Activated B cell treated with CpG ODN at 0.5 μM for 24 hours (primary cell): ENCODE results near the gene PYGO2. TPM values are rescaled to one million over a fixed set of nuclear protein-coding genes. Genes with fewer than 3 reads are reported as not detected.

Experiments used
- ATAC-seq: fragments of 200-7000 bp; cut with Tn5 transposase; one replicate; pipeline ENCODE4 v1.10.0; 2021; ENCODE audit warnings: low read depth, mild to moderate bottlenecking, moderate library complexity
- CTCF ChIA-PET: fragments of 350-600 bp; sonication (Branson Sonifier 250); formaldehyde crosslinking; loops from one replicate; lab custom pipeline; 2021; ENCODE audit warnings: antibody characterized with exemption; lab: Charles Lee
- POLR2A ChIA-PET: fragments of 350-600 bp; sonication (Branson Sonifier 250); formaldehyde crosslinking; loops from one replicate; lab custom pipeline; 2021; ENCODE audit warnings: antibody characterized with exemption; lab: Charles Lee
- DNase-seq: peaks from one replicate; pipeline ENCODE4 v3.0.0; 2022
- H3K27ac Mint-ChIP-seq: one replicate; pipeline ENCODE4 v1.8.0; 2020; ENCODE audit warnings: mixed read lengths
- H3K27me3 Mint-ChIP-seq: one replicate; pipeline ENCODE4 v1.8.0; 2021; ENCODE audit warnings: mixed read lengths
- H3K36me3 Mint-ChIP-seq: one replicate; pipeline ENCODE4 v1.8.0; 2021; ENCODE audit warnings: low read depth, mixed read lengths
- H3K4me1 Mint-ChIP-seq: one replicate; pipeline ENCODE4 v1.8.0; 2021; ENCODE audit warnings: mixed read lengths
- H3K4me3 Mint-ChIP-seq: one replicate; pipeline ENCODE4 v1.8.0; 2020; ENCODE audit warnings: mild to moderate bottlenecking, mixed read lengths
- H3K9me3 Mint-ChIP-seq: one replicate; pipeline ENCODE4 v1.8.0; 2020; ENCODE audit warnings: mixed read lengths
- CTCF ChIP-seq: fragments of 200-600 bp; IDR thresholded peaks from one replicate; pipeline ENCODE4 v1.8.0; 2022; ENCODE audit warnings: antibody characterized with exemption, mild to moderate bottlenecking
- intact Hi-C: fragments of 100-400 bp; cut with micrococcal nuclease; formaldehyde crosslinking; loops from one replicate; pipeline ENCODE4 v1.15.1; 2024
- total RNA-seq: library from RNA; stranded (reverse); gene quantifications from 2 replicates; pipeline ENCODE4 v1.2.3, GENCODE V29; 2022

Gene PYGO2
- total RNA-seq, 1 donor from 2014 or later, result 38.1 TPM

GRCh38 chr1:155000411-155000725 is 38.8 kb upstream of the PYGO2 start:
- peak overlapping the region; percentile 86 for H3K27ac Mint-ChIP-seq
- no peaks in the 10 kb centered on the region for H3K27me3 Mint-ChIP-seq
- CTCF ChIA-PET, result interaction anchor here (1.6 to 3.2 kb wide), 7 partner anchors 16 to 48 kb away, joined by 3 to 35 read pairs (median 11); partner anchors contain the start of genes CKS1B, FLAD1 and PYGO2
- peaks cover 6% of the 10 kb centered on the region for H3K36me3 Mint-ChIP-seq
- no peak for ATAC-seq
- peaks cover 39% of the 10 kb centered on the region for H3K4me1 Mint-ChIP-seq
- POLR2A ChIA-PET, result interaction anchor here (1.0 to 7.2 kb wide), 11 partner anchors 12 to 173 kb away, joined by 3 to 68 read pairs (median 6); partner anchors contain the start of genes CKS1B, FLAD1, KRTCAP2 and PBXIP1
- intact Hi-C loops, result no loop called here
- no peak for TF ChIP-seq CTCF
- DNase-seq, result no peak
- no peaks in the 10 kb centered on the region for H3K9me3 Mint-ChIP-seq
- peak overlapping the region; percentile 94 for H3K4me3 Mint-ChIP-seq

- Mint-ChIP-seq H3K27me3 (no peaks in the 10 kb centered on the region), H3K4me3 (peak overlapping the region; percentile 94), H3K4me1 (peaks cover 33% of the 10 kb centered on the region), H3K36me3 (peaks cover 6% of the 10 kb centered on the region), H3K9me3 (no peaks in the 10 kb centered on the region), H3K27ac (peak overlapping the region; percentile 86)
- DNase-seq, result peak; percentile 41
- TF ChIP-seq CTCF, result no peak
- POLR2A ChIA-PET, result interaction anchor here (0.9 to 7.2 kb wide), 16 partner anchors 12 to 563 kb away, joined by 3 to 68 read pairs (median 4); partner anchors contain the start of genes ASH1L, CKS1B, FLAD1 and KRTCAP2
- intact Hi-C loops, result loop anchor here (1.0 kb wide), 2 partner anchors 38 to 62 kb away; partner anchors contain the start of gene PYGO2
- ATAC-seq, result no peak
- CTCF ChIA-PET, result interaction anchor here (0.9 to 3.2 kb wide), 16 partner anchors 11 to 332 kb away, joined by 3 to 35 read pairs (median 4); partner anchors contain the start of genes ADAM15, CKS1B, FLAD1 and PBXIP1
Measured at GRCh38 chr1:154999571-155000410, 38.2 kb upstream of the PYGO2 start.

DNA sequence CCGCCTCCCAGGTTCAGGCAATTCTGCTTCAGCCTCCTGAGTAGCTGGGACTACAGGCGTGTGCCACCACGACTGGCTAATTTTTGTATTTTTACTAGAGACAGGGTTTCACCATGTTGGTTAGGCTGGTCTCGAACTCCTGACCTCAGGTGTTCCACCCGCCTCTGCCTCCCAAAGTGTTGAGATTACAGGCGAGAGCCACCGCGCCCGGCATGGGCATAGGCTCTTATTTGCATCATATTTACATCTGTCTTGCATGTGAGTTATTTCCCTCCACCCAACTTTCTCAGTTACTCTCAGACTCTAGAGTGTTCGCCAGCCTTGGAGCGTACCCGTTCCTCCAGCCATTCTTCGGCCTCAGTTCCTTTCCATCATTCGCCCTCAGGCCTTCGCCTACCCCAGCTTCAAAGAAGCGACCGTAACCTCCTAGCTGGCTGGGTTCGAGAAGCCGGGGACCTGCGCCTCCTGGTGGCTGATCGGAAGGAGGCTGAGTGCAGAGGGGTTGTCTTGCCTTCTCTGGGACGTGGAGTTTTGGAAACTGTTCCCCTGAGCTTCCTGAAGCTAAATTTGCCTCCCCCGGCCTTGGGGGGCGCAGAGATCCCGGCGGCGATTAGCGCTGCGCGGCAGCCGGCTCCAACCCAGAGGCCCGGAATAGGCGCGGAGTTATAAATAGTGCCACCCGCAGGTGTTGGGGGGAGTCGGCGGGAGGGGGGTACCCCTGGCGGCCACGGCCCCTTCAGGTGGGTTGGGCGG is 37.4 kb upstream of the PYGO2 start:
- peak overlapping the region; percentile 87 for H3K27ac Mint-ChIP-seq
- POLR2A ChIA-PET, result interaction anchor here (0.9 to 7.2 kb wide), 12 partner anchors 13 to 564 kb away, joined by 3 to 68 read pairs (median 7); partner anchors contain the start of genes ASH1L, CKS1B, FLAD1 and PBXIP1
- peaks cover 6% of the 10 kb centered on the region for H3K36me3 Mint-ChIP-seq
- H3K4me3 Mint-ChIP-seq, result peak overlapping the region; percentile 81
- peak; percentile 50 for TF ChIP-seq CTCF
- DNase-seq (peak; percentile 51), ATAC-seq (no peak)
- no peaks in the 10 kb centered on the region for H3K27me3 Mint-ChIP-seq
- H3K4me1 Mint-ChIP-seq, result peaks cover 27% of the 10 kb centered on the region
- CTCF ChIA-PET, result interaction anchor here (0.9 to 3.2 kb wide), 17 partner anchors 11 to 331 kb away, joined by 3 to 35 read pairs (median 4); partner anchors contain the start of genes ADAM15, CKS1B, FLAD1 and PBXIP1
- intact Hi-C loops, result loop anchor here (1.0 kb wide), 2 partner anchors 38 to 62 kb away; partner anchors contain the start of gene PYGO2
- H3K9me3 Mint-ChIP-seq, result no peaks in the 10 kb centered on the region

DNA sequence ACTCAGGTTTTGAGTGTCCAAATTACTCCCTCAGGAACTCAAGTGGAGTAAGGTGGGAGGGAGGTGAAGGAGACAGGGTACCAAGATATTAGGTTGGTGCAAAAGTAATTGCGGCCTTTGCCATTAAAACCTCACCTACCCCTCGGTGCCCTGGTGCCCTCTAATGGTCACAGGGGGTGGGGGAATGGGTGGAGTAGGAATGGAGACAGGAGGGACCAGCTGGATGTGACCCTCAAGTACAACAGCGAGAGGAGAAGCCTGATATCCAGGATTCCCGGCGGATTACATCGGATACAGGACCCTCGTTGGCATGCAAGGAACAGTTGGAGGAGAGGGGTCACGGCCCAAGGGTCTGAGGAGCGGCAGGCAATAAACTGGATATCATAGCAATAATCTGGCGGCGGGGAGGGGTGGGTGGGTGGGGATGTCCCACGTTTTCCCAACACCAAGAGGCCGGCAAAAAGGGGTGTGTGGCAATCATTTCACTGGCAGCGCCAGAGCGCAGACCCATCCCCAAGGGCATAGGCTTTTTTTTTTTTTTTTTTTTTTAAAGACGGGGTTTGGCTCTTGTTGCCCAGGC is 36.7 kb upstream of the PYGO2 start:
- intact Hi-C loops, result no loop called here
- TF ChIP-seq CTCF, result no peak
- peak overlapping the region; percentile 58 for H3K4me3 Mint-ChIP-seq

More for the DNA sequence above, 36.7 kb upstream of the PYGO2 start:
- H3K27me3 Mint-ChIP-seq, result no peaks in the 10 kb centered on the region
- POLR2A ChIA-PET, result interaction anchor here (0.9 to 7.2 kb wide), 8 partner anchors 14 to 42 kb away, joined by 3 to 68 read pairs (median 18); partner anchors contain the start of genes CKS1B, FLAD1, PBXIP1 and PYGO2
- DNase-seq (no peak), ATAC-seq (no peak)
- peaks cover 6% of the 10 kb centered on the region for H3K36me3 Mint-ChIP-seq
- H3K9me3 Mint-ChIP-seq, result no peaks in the 10 kb centered on the region
- H3K27ac Mint-ChIP-seq, result peak overlapping the region; percentile 87
- peaks cover 21% of the 10 kb centered on the region for H3K4me1 Mint-ChIP-seq
- CTCF ChIA-PET, result interaction anchor here (0.9 to 3.2 kb wide), 16 partner anchors 10 to 330 kb away, joined by 3 to 35 read pairs (median 4); partner anchors contain the start of genes ADAM15, CKS1B, FLAD1 and PBXIP1
